ENCODE measurements around the gene KIAA0930.

KIAA0930 gene

GRCh38 chr22:45151503-45151902 lies 89.2 kb downstream of the KIAA0930 start:
- Histone ChIP-seq H3K4me3 (ENCODE audit: insufficient read depth, low read length, poor library complexity, severe bottlenecking) (no peak overlapping the region), H3K79me2 (ENCODE audit: insufficient read depth, low read length) (no peaks in the 10 kb centered on the region; the same call in 1 of the 2 replicates), H3K27me3 (ENCODE audit: low read length) (no peaks in the 10 kb centered on the region), H3F3A (ENCODE audit: insufficient read depth) (no peaks in the 10 kb centered on the region), H3K27ac (ENCODE audit: low read depth, low read length) (no peak overlapping the region), H3K36me3 (ENCODE audit: low read length) (0 out of 2 replicates have a peak, but pooled peaks cover 3% of the 10 kb centered on the region), H3K9me2 (replicated peaks; ENCODE audit: insufficient read depth, low read length) (no peaks in the 10 kb centered on the region), H3K9ac (ENCODE audit: low read length) (no peak overlapping the region), H4K20me1 (ENCODE audit: low read depth, low read length) (no peaks in the 10 kb centered on the region), H3K4me2 (ENCODE audit: low read depth, low read length, poor library complexity, severe bottlenecking) (no peak overlapping the region), H3K9me3 (ENCODE audit: insufficient read depth, low read length) (no peaks in the 10 kb centered on the region), H2AFZ (ENCODE audit: low read depth, low read length, severe bottlenecking) (no peak overlapping the region)
- TF ChIP-seq, protein P1, sequence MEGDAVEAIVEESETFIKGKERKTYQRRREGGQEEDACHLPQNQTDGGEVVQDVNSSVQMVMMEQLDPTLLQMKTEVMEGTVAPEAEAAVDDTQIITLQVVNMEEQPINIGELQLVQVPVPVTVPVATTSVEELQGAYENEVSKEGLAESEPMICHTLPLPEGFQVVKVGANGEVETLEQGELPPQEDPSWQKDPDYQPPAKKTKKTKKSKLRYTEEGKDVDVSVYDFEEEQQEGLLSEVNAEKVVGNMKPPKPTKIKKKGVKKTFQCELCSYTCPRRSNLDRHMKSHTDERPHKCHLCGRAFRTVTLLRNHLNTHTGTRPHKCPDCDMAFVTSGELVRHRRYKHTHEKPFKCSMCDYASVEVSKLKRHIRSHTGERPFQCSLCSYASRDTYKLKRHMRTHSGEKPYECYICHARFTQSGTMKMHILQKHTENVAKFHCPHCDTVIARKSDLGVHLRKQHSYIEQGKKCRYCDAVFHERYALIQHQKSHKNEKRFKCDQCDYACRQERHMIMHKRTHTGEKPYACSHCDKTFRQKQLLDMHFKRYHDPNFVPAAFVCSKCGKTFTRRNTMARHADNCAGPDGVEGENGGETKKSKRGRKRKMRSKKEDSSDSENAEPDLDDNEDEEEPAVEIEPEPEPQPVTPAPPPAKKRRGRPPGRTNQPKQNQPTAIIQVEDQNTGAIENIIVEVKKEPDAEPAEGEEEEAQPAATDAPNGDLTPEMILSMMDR (IDR thresholded peaks at IDR 0.05; ENCODE audit: insufficient read depth, low read length, poor library complexity, severe bottlenecking), result no peak
- no peak for TF ChIP-seq EZH2phosphoT487 (conservative IDR thresholded peaks at IDR 0.05; ENCODE audit: low read length)

DNA sequence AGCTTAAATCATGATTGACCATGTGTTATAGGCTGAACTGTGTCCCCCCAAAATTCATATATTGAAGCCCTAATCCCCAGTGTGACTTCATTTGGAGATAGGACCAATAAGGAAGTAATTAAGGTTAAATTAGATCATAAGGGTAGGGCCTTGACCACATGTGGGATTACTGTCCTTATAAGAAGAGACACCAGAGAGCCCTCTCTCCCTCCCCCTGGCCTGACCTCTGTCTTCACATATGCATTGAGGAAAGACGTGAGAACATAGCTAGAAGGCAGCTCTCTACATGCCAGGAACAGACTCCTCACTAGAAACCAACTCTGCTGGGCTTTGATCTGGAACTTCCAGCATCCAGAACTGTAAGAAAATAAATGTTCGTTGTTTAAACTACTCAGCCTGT lies 90.6 kb downstream of the KIAA0930 start:
- Histone ChIP-seq H2AFZ (ENCODE audit: low read depth, low read length, severe bottlenecking) (no peak overlapping the region), H3K9ac (ENCODE audit: low read length) (no peak overlapping the region), H3K79me2 (ENCODE audit: insufficient read depth, low read length) (no peaks in the 10 kb centered on the region; the same call in 1 of the 2 replicates), H3K4me2 (ENCODE audit: low read depth, low read length, poor library complexity, severe bottlenecking) (no peak overlapping the region), H3K9me2 (replicated peaks; ENCODE audit: insufficient read depth, low read length) (no peaks in the 10 kb centered on the region), H3K36me3 (ENCODE audit: low read length) (0 out of 2 replicates have a peak, but pooled peaks cover 3% of the 10 kb centered on the region), H3F3A (ENCODE audit: insufficient read depth) (no peaks in the 10 kb centered on the region), H3K9me3 (ENCODE audit: insufficient read depth, low read length) (no peaks in the 10 kb centered on the region), H3K27ac (ENCODE audit: low read depth, low read length) (no peak overlapping the region), H3K27me3 (ENCODE audit: low read length) (no peaks in the 10 kb centered on the region), H3K4me3 (ENCODE audit: insufficient read depth, low read length, poor library complexity, severe bottlenecking) (no peak overlapping the region), H4K20me1 (ENCODE audit: low read depth, low read length) (no peaks in the 10 kb centered on the region)
- TF ChIP-seq EZH2phosphoT487 (conservative IDR thresholded peaks at IDR 0.05; ENCODE audit: low read length), result no peak
- TF ChIP-seq, protein P1 (IDR thresholded peaks at IDR 0.05; ENCODE audit: insufficient read depth, low read length, poor library complexity, severe bottlenecking), result no peak

DNA sequence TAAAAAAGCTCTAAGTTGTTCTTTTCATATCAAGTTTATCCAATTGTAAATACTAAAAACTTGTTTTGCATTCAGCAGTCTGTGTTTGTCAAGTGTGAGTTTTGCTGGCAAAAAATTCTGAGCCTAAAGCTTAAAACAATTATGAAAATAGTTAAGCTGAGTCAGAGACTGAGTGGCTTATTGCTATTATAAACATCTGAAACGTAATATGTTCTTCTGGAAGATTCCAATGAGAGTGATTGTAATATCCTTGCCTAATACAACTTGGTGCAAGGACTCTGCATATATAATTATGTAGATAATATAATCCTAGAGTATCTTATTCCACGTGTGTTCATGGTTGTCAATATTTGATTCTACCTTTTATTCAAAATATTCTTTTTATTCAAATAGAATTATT lies 91.0 kb downstream of the KIAA0930 start:
- no peak for TF ChIP-seq EZH2phosphoT487 (conservative IDR thresholded peaks at IDR 0.05; ENCODE audit: low read length)
- TF ChIP-seq, protein P1 (IDR thresholded peaks at IDR 0.05; ENCODE audit: insufficient read depth, low read length, poor library complexity, severe bottlenecking), result no peak
- Histone ChIP-seq H3K9me2 (replicated peaks; ENCODE audit: insufficient read depth, low read length) (no peaks in the 10 kb centered on the region), H3K79me2 (ENCODE audit: insufficient read depth, low read length) (no peaks in the 10 kb centered on the region), H3K4me2 (ENCODE audit: low read depth, low read length, poor library complexity, severe bottlenecking) (no peak overlapping the region), H3K9me3 (ENCODE audit: insufficient read depth, low read length) (no peaks in the 10 kb centered on the region), H3K4me3 (ENCODE audit: insufficient read depth, low read length, poor library complexity, severe bottlenecking) (no peak overlapping the region), H3K9ac (ENCODE audit: low read length) (no peak overlapping the region), H3F3A (ENCODE audit: insufficient read depth) (no peaks in the 10 kb centered on the region), H3K36me3 (ENCODE audit: low read length) (0 out of 2 replicates have a peak, but pooled peaks cover 3% of the 10 kb centered on the region), H3K27ac (ENCODE audit: low read depth, low read length) (no peak overlapping the region), H2AFZ (ENCODE audit: low read depth, low read length, severe bottlenecking) (no peak overlapping the region), H4K20me1 (ENCODE audit: low read depth, low read length) (no peaks in the 10 kb centered on the region), H3K27me3 (ENCODE audit: low read length) (no peaks in the 10 kb centered on the region)
